HepG2 (cell line): ENCODE measurements around the gene TBX6. TPM values are rescaled to one million over a fixed set of nuclear protein-coding genes. Genes with fewer than 3 reads are reported as not detected.

ENCODE experiments used
- ATAC-seq: fragments of 200-7000 bp; cut with Tn5 transposase; 3 replicates; pipeline ENCODE4 v1.9.1; 2020; ENCODE audit warnings: mild to moderate bottlenecking, moderate library complexity
- BruUV-seq: library from RNA; stranded (reverse); fragments of 400-500 nt; replicated peaks from 2 replicates; lab custom pipeline; 2021; lab: Mats Ljungman, UMichigan
- CTCF ChIA-PET: fragments of 300-600 bp; formaldehyde crosslinking; extraction: SDS; loops from one replicate; lab custom pipeline; 2021; ENCODE audit warnings: low total read pairs, inconsistent platforms, low intra/inter-chr PET ratio; lab: Yijun Ruan, JAX
- POLR2A ChIA-PET: fragments of 350-600 bp; sonication (Branson Sonifier 250); formaldehyde crosslinking; loops from one replicate; lab custom pipeline; 2020; ENCODE audit warnings: antibody characterized with exemption, inconsistent platforms; lab: Yijun Ruan, JAX
- DNase-seq: peaks from one replicate; pipeline ENCODE4 v3.0.0-alpha.2; 2015; ENCODE audit warnings: low spot score
- FAIRE-seq: peaks from 3 replicates; lab custom pipeline; 2011; peaks lifted over from hg19 to GRCh38; lab: Jason Lieb, UNC
- H2AFZ ChIP-seq: one replicate; pipeline ENCODE4 v1.6.1; 2011; ENCODE audit warnings: low read length, inconsistent platforms
- H3K27ac ChIP-seq: fragments of 300-600 bp; 3 replicates; pipeline ENCODE4 v1.8.0; 2011; ENCODE audit warnings: mixed run types, mild to moderate bottlenecking, mixed read lengths, low read length, inconsistent platforms; ENCODE audit not compliant: insufficient read depth; ENCODE audit errors: extremely low read length
- H3K27me3 ChIP-seq, 2 experiments: fragments of 200-600 bp in 1 of 2; 2 replicates in 1 of 2; 3 replicates in 1 of 2; pipeline versions ENCODE4 v1.6.0 to v1.8.0; 2011; ENCODE audit warnings: low read length in 2 of 2, mild to moderate bottlenecking in 2 of 2, moderate library complexity in 2 of 2, inconsistent platforms in 1 of 2; ENCODE audit not compliant: insufficient read depth in 2 of 2, control insufficient read depth in 1 of 2
- H3K36me3 ChIP-seq, 2 experiments: fragments of 200-600 bp in 1 of 2; replicated peaks in 1 of 2; 2 replicates in 1 of 2; 3 replicates in 1 of 2; pipeline versions ENCODE4 v1.5.1 to v1.8.0; 2011; ENCODE audit warnings: low read length in 2 of 2, inconsistent platforms in 1 of 2; ENCODE audit not compliant: insufficient read depth in 2 of 2, control insufficient read depth in 1 of 2
- H3K4me1 ChIP-seq: 2 replicates; pipeline ENCODE4 v1.5.1; 2012; ENCODE audit warnings: low read length, inconsistent platforms; ENCODE audit not compliant: insufficient read depth
- H3K4me2 ChIP-seq: 2 replicates; pipeline ENCODE4 v1.6.0; 2011; ENCODE audit warnings: low read depth, low read length, inconsistent platforms
- H3K4me3 ChIP-seq, 3 experiments: fragments of 200-600 bp in 1 of 3; sonication (generic), shearing (Covaris generic) in 1 of 3; replicated peaks in 1 of 3; 2 replicates each; pipeline ENCODE4 v1.5.1; 2011 to 2016; ENCODE audit warnings: low read length in 3 of 3, inconsistent platforms in 2 of 3, low read depth in 2 of 3, mild to moderate bottlenecking in 2 of 3, control low read depth in 1 of 3, mixed read lengths in 1 of 3; ENCODE audit not compliant: insufficient read depth in 1 of 3
- H3K79me2 ChIP-seq: one replicate; pipeline ENCODE4 v1.6.1; 2011; ENCODE audit warnings: low read length, inconsistent platforms; ENCODE audit not compliant: insufficient read depth
- H3K9ac ChIP-seq: 2 replicates; pipeline ENCODE4 v1.6.0; 2011; ENCODE audit warnings: mild to moderate bottlenecking, low read depth, low read length, inconsistent platforms; ENCODE audit not compliant: insufficient read depth
- H3K9me3 ChIP-seq: 2 replicates; pipeline ENCODE4 v1.5.1; 2012; ENCODE audit warnings: mild to moderate bottlenecking, low read length
- H4K20me1 ChIP-seq: 2 replicates; pipeline ENCODE4 v1.6.0; 2011; ENCODE audit warnings: inconsistent platforms, mild to moderate bottlenecking, low read length, moderate library complexity; ENCODE audit not compliant: insufficient read depth
- AKNA ChIP-seq: sonication (generic); formaldehyde crosslinking; IDR thresholded peaks from 2 replicates; pipeline ENCODE4 v1.4.0; 2020; ENCODE audit warnings: missing genetic modification reagents, borderline replicate concordance
- HIVEP1 ChIP-seq: sonication (generic); formaldehyde crosslinking; IDR thresholded peaks from 2 replicates; pipeline ENCODE4 v1.4.0; 2020; ENCODE audit warnings: mild to moderate bottlenecking, missing genetic modification reagents
- MYNN ChIP-seq: sonication (generic); formaldehyde crosslinking; IDR thresholded peaks from 2 replicates; pipeline ENCODE4 v1.4.0; 2020; ENCODE audit warnings: mild to moderate bottlenecking, low read depth, missing genetic modification reagents
- ZMYM2 ChIP-seq: sonication (generic); formaldehyde crosslinking; IDR thresholded peaks from 2 replicates; pipeline ENCODE4 v1.8.0; 2022; ENCODE audit warnings: mild to moderate bottlenecking, missing genetic modification reagents
- ZZZ3 ChIP-seq: sonication (generic); formaldehyde crosslinking; IDR thresholded peaks from 2 replicates; pipeline ENCODE4 v1.4.0; 2020; ENCODE audit warnings: missing genetic modification reagents, mild to moderate bottlenecking, borderline replicate concordance
- WGBS: methylation state at CpG from one replicate; pipeline ENCODE4 v1.1.6; 2017; ENCODE audit warnings: low lambda C conversion rate; 5-methylcytosine and 5-hydroxymethylcytosine counted together
- in situ Hi-C: cut with HindIII; loops from 2 replicates; pipeline ENCODE4 v1.10.0; 2017; ENCODE audit warnings: low pct_unique_long_range_greater_than_20kb; ENCODE audit not compliant: extremely low pct_ligation_motif_present
- intact Hi-C: fragments of 100-400 bp; cut with micrococcal nuclease; formaldehyde crosslinking; loops from one replicate; pipeline ENCODE4 v1.10.0; 2022; ENCODE audit not compliant: unreplicated experiment
- polyA plus RNA-seq, 8 experiments: library from polyadenylated mRNA; depleted of rRNA in 3 of 8; stranded (reverse) in 7 of 8; unstranded in 1 of 8; fragments of >200 nt; fragmentation: Illumina TruSeq in 4 of 8; extraction: Trizol in 4 of 8; gene quantifications; 2 replicates each; pipeline versions ENCODE4 v1.2.1 to v1.2.3, GENCODE V29; 2011 to 2016; ENCODE audit warnings: low read depth in 4 of 8, missing spikeins in 1 of 8, mixed read lengths in 1 of 8; ENCODE audit not compliant: insufficient read depth in 1 of 8
- total RNA-seq, 5 experiments: library from RNA; depleted of rRNA; stranded (reverse); fragments of >200 nt; fragmentation: Illumina TruSeq; extraction: Trizol; gene quantifications; 2 replicates each; pipeline ENCODE4 v1.2.3, GENCODE V29; 2016; ENCODE audit warnings: low read depth in 1 of 5
- TF ChIP-seq, protein P1 (sequence below): sonication (generic); formaldehyde crosslinking; IDR thresholded peaks from 2 replicates; pipeline ENCODE4 v1.8.1; 2023; ENCODE audit warnings: mild to moderate bottlenecking, missing genetic modification reagents, borderline replicate concordance
- TF ChIP-seq, protein P2 (sequence below): sonication (generic); formaldehyde crosslinking; IDR thresholded peaks from 2 replicates; pipeline ENCODE4; 2020; ENCODE audit warnings: missing genetic modification reagents, mild to moderate bottlenecking, borderline replicate concordance
- TF ChIP-seq, protein P3 (sequence below): sonication (generic); formaldehyde crosslinking; IDR thresholded peaks from 2 replicates; pipeline ENCODE4 v1.4.0; 2020; ENCODE audit warnings: missing genetic modification reagents

TBX6 gene
- total and polyA plus RNA-seq, 2 of the 13 experiments (the other 11 are each of a cell fraction or from before 2014, with no cell fraction given), result 0.24 to 0.42 TPM

- H2AFZ ChIP-seq, result no peak overlapping the region
- BruUV-seq, result TSS peak; percentile 74
- peak overlapping the region; percentile 1 to 25 (median 8); a peak in 2 of 6 replicates for H3K4me3 ChIP-seq
- intact Hi-C loops, result no loop called here
- no peaks in the 10 kb centered on the region for H3K9me3 ChIP-seq
- ATAC-seq (peak; percentile 96), DNase-seq (peak; percentile 98), FAIRE-seq (peak; percentile 93)
- ChIA-PET CTCF (no interaction called here), POLR2A (interaction anchor here (0.6 to 2.3 kb wide), 21 partner anchors 8 to 494 kb away, joined by 3 to 25 read pairs (median 3); partner anchors contain the start of genes ALDOA, CORO1A, DCTPP1 and GDPD3)
- H3K79me2 ChIP-seq, result no peaks in the 10 kb centered on the region
- no peaks in the 10 kb centered on the region for H4K20me1 ChIP-seq
- H3K27me3 ChIP-seq, result no peaks in the 10 kb centered on the region
- peaks cover 90% of the 10 kb centered on the region for H3K4me1 ChIP-seq
- peak overlapping the region; percentile 64 for H3K4me2 ChIP-seq
- H3K9ac ChIP-seq, result peak overlapping the region; percentile 49
- no peaks in the 10 kb centered on the region for H3K36me3 ChIP-seq
- 9% methylated on average over 13 of the region's 13 CpGs for WGBS
- peak overlapping the region; percentile 85 for H3K27ac ChIP-seq
- in situ Hi-C loops, result no loop called here
- TF ChIP-seq ZMYM2 (CRISPR knock-in tag) (no peak; the same call in 1 of the 2 replicates), ZZZ3 (CRISPR knock-in tag) (no peak), MYNN (CRISPR knock-in tag) (0 out of 2 replicates have a peak, but pooled peaks have one; percentile 21), HIVEP1 (CRISPR knock-in tag) (no peak), AKNA (CRISPR knock-in tag) (no peak)
- TF ChIP-seq, protein P1, sequence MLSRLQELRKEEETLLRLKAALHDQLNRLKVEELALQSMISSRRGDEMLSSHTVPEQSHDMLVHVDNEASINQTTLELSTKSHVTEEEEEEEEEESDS, result peak; percentile 19; the same call in 1 of the 2 replicates
- TF ChIP-seq, protein P2, sequence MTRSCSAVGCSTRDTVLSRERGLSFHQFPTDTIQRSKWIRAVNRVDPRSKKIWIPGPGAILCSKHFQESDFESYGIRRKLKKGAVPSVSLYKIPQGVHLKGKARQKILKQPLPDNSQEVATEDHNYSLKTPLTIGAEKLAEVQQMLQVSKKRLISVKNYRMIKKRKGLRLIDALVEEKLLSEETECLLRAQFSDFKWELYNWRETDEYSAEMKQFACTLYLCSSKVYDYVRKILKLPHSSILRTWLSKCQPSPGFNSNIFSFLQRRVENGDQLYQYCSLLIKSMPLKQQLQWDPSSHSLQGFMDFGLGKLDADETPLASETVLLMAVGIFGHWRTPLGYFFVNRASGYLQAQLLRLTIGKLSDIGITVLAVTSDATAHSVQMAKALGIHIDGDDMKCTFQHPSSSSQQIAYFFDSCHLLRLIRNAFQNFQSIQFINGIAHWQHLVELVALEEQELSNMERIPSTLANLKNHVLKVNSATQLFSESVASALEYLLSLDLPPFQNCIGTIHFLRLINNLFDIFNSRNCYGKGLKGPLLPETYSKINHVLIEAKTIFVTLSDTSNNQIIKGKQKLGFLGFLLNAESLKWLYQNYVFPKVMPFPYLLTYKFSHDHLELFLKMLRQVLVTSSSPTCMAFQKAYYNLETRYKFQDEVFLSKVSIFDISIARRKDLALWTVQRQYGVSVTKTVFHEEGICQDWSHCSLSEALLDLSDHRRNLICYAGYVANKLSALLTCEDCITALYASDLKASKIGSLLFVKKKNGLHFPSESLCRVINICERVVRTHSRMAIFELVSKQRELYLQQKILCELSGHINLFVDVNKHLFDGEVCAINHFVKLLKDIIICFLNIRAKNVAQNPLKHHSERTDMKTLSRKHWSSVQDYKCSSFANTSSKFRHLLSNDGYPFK (CRISPR knock-in tag), result no peak
- TF ChIP-seq, protein P3, sequence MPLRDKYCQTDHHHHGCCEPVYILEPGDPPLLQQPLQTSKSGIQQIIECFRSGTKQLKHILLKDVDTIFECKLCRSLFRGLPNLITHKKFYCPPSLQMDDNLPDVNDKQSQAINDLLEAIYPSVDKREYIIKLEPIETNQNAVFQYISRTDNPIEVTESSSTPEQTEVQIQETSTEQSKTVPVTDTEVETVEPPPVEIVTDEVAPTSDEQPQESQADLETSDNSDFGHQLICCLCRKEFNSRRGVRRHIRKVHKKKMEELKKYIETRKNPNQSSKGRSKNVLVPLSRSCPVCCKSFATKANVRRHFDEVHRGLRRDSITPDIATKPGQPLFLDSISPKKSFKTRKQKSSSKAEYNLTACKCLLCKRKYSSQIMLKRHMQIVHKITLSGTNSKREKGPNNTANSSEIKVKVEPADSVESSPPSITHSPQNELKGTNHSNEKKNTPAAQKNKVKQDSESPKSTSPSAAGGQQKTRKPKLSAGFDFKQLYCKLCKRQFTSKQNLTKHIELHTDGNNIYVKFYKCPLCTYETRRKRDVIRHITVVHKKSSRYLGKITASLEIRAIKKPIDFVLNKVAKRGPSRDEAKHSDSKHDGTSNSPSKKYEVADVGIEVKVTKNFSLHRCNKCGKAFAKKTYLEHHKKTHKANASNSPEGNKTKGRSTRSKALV (CRISPR knock-in tag), result peak; percentile 21; the same call in 1 of the 2 replicates
These were observed 48.1 kb upstream of the TBX6 start for GRCh38 chr16:30139583-30140481.
